Jurkat, Clone E6-1 (cell line): ENCODE results near the gene MLLT3.

ENCODE experiments used
- DNase-seq: peaks from one replicate; pipeline ENCODE4 v3.0.0-alpha.2; 2011; ENCODE audit warnings: low read depth, low spot score
- H3K4me3 ChIP-seq: 2 replicates; pipeline ENCODE4 v1.5.1; 2011; ENCODE audit warnings: mild to moderate bottlenecking, low read length, control low read depth, moderate library complexity

MLLT3 gene

DNA sequence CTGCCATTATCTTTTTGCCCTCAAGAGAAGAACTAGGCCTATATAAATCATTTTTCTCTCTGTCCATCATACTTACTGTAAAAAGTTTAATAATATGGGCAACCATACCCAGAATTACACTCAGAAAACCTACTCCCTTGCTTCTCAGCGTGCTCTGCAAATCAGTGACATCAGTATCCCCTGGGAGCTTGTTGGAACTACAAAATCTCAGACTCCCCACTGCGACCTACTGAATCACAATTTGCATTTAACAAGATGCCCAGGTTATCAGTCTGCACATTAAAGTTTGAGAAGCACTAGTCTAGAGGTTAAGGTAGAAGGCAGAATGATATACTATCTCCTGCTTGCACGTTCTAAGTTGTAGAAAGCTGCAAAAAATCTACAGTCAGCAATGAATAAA, 127.2 kb downstream of the MLLT3 start:
- DNase-seq = no peak
- no peak overlapping the region for H3K4me3 ChIP-seq

DNA sequence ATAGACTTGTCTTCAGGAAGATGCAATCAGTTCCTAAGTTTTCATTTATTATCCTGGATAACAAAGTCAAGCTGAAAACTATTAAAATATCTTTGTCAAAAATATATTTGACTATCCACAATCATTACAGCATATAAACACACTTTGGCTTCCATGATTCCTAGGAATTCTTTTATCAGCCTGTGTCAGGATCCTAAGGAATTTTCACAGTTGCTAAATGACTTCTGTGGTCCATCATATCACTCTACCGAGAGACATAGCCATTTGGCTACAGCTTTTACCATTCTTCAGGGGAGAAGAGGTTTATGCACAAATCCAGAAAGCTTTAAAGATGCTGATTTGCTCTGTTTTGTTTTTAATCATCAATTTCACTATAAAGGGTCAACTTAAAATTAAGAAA, 128.3 kb downstream of the MLLT3 start:
- no peak for DNase-seq

DNA sequence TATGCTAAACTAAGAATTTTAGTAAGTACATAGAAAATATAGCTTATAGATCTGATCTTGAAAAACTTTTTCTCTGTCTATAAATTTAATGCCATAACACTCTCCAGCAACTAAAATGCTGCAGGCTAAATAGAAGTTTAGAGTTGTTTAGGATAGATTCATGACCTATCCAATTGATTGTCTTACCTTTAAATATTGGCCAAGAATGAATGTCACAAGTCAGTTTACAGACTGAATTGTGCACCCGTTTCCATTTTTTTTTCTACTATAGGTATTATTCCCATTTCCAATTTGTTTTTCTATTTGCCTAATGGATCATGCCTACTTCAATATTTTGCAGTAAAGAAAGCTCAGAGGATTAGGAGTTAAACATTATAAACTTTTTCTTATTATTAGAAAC, 129.5 kb downstream of the MLLT3 start:
- no peak overlapping the region for H3K4me3 ChIP-seq
- no peak for DNase-seq

More for the DNA sequence above, 128.3 kb downstream of the MLLT3 start:
- H3K4me3 ChIP-seq = no peak overlapping the region

DNA sequence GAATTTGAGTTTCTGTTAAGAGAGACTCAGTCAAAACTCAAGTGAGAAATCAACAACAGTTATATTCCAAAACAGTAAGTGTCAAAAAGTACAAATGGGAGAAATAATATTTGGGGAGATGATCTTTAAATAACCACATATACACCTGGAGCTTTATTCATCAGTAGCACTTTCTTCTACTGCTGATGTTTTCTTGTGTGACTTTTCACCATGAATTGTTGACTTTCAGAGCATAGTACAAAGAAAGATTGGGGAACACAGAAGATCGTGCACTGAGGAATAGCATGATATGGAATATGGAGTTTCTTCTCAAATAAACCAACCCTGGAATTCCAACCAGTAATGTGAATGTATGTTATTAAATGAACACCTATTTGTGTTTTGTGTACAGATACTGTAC, 130.7 kb downstream of the MLLT3 start:
- no peak for DNase-seq

DNA sequence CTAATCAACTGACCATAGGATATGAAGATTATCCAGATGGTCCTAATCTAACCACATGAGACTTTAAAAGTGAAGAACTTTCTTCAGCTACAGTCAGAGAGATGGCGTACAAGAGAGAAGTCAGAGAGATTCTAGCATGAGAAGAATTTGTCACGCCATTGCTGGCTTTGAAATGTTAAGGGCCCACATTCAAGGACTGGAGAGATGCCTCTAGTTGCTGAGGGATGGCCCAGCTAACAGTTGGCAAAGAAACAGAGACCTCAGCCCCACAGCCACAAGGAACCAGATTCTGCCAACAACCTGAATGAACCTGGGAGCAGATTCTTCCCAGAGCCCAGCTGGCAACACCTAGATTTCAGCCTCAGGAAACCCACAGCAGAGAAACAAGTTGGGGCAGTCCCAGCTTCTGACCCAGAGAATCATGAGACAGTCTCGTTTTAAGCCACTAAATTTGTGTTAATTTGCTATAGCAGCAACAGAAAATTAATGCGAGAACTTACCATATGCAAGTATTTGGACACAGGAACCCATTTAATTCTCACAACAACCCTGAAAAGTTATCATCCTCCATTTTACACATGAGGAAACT, 132.0 kb downstream of the MLLT3 start:
- no peak overlapping the region for H3K4me3 ChIP-seq
- DNase-seq = no peak

More for the DNA sequence above, 130.7 kb downstream of the MLLT3 start:
- H3K4me3 ChIP-seq = no peak overlapping the region

DNA sequence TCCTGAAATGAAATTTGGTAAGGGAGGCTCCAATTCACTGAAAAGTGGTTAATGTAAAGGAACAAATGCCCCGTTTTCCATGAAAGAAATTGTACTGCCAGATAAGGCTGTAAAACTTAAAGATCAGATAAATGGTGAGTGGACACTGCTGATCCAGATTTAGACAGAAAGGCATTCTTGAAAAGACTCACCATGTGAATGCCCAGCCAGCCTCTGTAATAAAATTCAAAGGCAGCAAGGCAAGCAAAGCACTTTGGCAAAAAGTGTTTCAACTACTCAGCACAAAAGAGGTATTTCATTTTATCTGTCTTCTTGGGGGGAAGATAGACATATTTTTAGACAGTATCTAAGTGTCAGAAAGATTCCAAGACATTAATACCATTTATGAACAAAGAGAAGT, 133.6 kb downstream of the MLLT3 start:
- no peak overlapping the region for H3K4me3 ChIP-seq
- DNase-seq = no peak

DNA sequence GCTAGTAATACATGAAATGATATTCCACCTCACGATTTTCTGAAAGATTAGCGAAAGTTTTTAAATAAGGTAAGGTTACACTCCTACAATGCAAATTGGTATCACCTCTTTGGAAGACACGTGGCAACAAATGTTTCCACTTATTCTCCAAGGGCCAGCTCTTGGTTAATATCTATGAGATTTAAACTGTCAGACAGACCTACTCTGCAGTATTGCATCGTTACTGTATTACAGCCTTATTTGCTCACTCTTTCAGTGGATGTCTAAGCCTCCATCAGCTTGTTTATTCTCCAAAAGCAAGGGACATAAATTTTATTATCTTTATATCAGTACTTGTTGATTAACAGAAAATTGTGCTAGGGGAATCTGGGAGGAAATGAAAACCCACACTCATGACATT, 135.7 kb downstream of the MLLT3 start:
- no peak overlapping the region for H3K4me3 ChIP-seq
- no peak for DNase-seq

DNA sequence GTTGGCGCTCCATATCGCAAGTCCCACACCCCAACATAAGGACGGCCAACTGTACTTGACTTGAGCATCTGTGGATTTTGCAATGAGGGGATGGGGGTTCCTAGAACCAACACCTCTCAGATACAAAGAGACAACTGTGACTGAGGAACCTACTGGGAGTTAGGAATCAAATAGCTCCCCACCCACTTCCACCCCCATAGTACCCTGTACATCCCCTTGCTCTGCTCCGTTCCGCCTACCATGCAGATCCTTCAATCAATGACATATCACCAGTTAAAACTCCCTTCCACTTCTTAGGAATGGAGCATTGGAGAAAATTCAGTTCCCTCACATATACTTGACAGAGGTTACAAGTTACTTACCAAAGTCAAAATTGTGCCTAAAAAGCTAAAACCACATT, 140.9 kb downstream of the MLLT3 start:
- DNase-seq = no peak

DNA sequence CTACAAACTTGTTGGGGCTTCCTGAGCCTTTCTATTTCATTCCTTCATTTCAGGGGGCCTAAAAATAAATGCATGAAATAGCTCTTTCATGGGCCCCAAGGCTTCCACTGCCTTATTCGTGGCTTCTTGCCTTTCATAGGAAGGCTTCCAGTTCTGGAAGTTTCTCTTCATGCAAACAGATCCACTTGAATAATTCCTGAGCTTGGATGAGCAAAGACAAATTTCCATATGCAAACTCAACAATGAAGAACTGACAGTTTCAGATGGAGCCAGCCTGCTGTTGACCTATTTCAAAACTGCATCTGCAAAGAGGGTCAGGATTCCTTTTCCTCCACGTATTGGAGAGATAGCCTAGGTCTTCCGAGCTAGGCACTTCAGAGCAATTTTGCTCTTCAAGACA, 142.1 kb downstream of the MLLT3 start:
- DNase-seq = no peak
- H3K4me3 ChIP-seq = no peak overlapping the region

More for the DNA sequence above, 140.9 kb downstream of the MLLT3 start:
- H3K4me3 ChIP-seq = no peak overlapping the region

DNA sequence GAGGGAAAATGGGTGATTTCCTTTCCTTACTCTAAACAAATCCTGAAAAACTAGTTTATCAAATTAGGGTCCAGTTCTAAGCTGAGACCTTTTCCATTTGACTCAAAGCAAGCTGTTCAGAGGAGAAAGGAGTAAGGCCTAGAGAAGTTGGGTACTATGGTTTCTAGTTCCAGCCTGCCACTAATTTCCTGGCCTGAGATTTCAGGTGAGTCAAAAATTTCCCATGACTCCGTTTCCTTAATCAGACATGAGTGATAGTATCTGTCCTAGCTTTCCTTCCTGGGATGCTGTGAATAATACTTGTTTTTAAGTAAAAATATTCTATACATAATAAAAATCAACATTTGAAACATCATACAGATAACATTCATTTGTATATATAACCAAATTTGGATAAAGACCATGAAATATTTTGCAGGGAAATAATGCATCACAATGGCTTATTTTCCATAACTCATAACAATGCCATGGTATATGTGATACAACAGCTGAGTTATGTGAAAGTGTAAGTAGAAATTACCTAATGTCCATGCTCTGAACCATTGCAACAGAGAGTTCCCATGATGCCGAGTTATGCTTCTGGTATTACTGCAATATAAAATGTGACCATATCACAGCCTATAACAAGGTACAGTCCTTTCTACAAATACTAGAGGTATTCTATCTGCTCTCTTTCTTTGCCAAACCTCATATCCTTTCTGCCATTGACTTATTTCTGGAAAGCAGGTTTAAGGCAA, 142.7 kb downstream of the MLLT3 start:
- H3K4me3 ChIP-seq = no peak overlapping the region
- DNase-seq = no peak

DNA sequence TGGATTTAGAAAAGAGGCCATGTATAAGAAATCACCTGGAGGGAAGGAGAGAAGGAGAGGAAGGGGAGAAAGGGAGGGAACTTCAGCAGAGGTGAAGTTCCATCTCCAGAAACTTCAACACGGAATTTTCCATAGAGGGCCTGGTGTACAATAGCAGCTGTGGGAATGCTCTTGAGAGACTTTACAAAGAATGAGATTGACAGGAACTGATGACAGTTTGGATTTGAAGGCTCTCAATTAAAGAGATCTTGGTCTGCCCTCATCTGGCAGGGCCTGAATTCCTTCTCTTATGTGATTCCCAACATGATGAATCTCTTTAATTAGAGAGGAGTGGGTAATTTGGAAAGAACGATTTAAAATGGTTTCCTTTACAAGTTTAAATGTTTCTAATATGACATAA, 143.5 kb downstream of the MLLT3 start:
- no peak for DNase-seq
- no peak overlapping the region for H3K4me3 ChIP-seq

DNA sequence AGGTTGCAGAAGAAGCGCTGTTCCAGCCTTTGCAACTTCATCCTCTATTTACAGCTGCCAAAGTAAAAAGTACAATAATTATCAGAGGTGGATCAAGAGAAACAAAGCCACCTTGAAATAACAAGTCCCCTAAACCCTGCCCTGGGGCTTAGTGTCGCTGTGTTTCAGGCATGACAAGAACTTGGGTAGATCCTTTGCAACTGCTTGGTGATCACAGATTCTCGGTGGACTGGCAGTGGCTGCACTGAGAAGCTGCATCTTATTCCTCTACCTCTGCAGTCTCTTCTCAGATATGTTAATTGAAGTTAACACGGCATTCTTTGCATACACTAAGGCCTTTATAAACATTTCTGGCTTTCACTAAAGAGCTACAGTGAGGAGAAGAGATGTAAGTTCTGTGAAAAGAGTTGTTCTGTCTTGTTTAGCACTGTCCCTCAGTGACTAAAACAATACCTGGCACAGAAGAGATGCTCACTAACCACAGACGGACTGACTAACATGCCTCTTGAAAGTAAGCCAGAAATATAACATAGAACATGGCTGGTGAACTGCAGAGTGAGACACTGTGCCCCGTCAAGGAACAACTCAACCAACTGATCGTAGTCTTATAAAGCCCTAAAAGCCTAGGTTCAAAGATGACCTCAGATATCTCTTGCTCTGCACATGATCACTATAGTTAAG, 144.2 kb downstream of the MLLT3 start:
- H3K4me3 ChIP-seq = no peak overlapping the region
- no peak for DNase-seq

DNA sequence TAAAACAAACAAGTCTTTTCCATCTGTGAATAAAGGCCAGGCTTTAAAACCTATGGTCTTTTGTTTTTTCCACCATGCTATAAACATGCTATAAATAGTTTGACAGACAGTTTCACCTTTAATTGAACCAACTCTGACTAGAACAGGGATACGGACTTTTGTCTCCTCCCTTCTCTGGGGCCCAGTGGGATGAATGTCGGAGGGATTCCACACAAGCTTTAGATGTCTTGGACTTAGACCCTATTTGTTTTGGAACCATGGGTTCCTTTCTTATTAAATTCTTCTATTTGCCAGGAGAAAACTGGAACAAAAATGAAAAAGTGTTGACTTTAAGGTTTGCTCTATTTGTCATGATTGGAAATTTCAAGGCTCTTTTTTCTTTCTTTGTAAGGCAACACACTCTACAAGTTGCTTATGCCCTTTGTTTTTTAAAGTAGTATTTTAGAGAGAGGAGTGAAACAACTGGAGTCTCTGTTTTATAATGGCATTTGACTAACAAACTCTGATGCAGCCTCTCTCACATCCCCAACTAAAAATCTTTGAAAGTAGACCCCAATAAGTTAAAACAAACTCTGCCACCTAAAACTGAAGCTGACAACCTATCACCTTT, 145.3 kb downstream of the MLLT3 start:
- no peak for DNase-seq
- no peak overlapping the region for H3K4me3 ChIP-seq

DNA sequence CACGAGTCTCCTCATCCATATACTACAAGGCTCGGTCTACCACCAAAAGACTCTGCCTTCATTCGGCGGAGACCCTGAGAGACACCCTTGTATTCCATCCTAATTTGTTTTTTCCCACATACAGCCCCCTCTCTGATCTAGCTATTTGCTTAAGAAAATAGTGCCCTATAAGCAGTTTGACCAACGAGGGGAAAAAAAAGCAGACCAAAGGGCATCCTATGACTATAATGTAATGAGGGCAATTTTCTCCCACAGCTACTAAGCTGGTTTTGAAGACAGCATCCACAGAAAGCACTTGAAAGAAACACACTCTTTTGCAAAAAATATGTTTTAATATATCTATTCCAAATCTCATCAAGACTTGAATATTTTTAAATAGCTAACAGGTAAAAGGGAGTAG, 147.8 kb downstream of the MLLT3 start:
- no peak overlapping the region for H3K4me3 ChIP-seq

DNA sequence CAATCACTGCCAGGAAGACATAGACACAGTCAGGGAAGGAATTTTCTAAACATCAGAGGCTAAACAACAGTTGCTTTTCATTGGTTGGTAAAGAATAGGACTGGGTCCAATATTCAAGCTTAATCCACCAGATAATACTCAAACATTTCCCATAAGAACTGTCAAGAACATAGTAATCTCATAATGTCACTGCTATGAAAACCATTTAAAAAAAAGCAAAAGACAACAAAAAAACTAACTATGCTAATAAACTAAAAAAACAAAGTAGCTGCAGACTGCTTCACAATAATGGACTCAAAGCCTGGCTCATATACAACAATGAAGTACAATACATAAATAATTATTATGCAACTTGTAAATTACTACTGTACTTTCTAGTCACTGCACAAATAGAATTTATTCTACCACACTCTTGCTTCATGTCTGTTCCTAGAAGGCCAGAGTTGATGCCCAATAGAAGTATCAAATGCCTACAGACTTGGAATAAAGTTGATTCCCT, 148.7 kb downstream of the MLLT3 start:
- H3K4me3 ChIP-seq = no peak overlapping the region
- no peak for DNase-seq

More for the DNA sequence above, 147.8 kb downstream of the MLLT3 start:
- DNase-seq = no peak

DNA sequence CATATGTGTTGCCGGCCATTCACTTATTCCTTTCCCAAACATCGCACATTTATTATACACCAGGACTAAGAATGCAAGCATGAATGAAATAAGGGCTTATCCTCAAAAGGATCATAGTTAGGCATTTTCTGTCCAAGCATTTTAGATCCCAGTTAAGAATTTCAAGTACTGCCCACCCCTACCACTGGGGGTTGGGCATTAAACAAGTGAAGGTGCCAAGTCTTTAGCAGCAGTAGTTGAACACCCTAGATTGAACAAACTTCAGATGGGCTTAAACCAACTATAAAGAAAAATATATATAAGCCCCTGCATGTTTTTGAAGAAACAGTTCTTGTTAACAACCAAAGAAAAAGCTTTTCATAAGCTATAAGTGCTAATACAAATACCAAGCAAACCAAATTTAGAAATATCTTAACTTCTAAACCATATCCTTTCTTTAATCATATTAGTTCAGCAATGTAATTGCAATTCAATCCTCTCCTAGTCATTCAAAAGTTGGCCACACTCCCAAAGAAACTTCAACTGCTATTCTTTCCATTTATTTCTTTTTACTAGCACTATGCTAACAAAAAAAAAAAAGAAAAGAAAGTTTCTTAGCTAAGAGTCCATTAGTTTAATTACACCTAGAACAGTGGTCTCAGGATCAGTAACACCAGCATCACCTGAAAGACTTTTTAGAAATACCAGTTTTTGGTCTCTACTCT, 149.8 kb downstream of the MLLT3 start:
- H3K4me3 ChIP-seq = no peak overlapping the region
- no peak for DNase-seq

DNA sequence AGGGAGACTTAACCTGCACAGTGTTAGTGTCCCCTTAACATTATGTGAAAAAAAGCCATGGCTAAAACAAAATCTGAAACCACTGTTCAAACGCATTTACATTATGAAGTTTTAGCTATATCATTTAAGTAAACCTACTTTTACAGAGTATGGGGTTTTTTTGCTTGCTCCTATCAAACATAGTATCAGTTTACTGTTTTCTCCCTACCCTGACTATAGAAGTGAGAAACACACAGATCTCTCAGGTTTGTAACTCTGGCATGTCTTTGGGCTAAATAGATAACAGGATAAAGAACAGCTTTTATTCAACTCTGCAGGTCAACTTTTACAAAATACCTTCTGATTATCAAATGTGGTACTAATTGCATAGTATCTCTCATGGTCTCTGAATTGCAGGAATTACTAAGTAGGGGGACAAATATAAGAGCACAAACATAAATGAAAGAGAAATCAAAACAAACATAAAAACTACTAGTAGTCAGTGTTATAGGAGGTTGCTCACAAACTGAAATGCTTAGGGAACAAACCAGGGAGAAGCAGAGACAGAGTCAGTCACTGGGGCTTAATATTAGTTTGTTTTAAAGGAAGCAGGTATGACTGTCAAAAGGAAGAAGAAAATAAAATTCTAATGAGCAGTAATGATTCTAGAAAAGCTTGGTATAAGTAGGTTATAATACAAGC, 155.8 kb downstream of the MLLT3 start:
- no peak overlapping the region for H3K4me3 ChIP-seq
- no peak for DNase-seq

DNA sequence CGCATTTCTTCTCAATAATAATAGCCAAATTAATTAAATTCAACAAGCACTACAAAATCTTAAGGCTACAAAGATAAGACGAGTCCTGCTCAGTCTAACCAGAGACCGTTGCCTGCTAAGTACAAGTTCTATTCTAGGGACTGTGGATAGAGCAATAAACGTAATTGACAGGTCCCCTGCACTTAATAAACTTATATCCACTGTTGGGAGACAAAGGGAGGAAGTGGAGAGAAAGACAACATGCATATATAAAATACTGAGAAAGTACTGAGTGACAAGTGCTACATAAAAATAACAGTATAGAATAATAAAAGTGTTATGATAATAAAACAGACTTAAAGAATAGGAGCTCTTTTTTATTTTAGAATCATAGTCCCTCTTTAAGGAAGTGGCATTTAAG, 158.1 kb downstream of the MLLT3 start:
- DNase-seq = no peak
- no peak overlapping the region for H3K4me3 ChIP-seq

DNA sequence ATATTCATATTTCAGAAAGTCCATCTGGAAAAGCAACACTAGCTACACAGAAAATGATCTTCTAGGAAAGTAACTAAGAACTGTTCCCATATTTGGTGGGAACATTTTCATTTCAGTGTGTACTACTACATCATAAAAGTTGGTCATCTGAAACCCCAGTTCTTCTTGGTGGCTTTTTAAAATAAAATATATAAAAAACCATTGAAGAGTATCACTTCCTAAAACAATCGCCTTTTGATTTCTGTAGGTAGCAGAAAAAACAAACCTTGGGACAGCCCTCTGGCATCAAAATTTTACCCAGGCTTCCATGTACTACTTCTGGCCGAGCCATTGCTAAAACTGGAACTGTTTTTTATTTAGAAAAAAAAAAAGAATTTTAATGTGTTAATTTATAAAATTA, 158.5 kb downstream of the MLLT3 start:
- H3K4me3 ChIP-seq = no peak overlapping the region
- no peak for DNase-seq
